ENCODE measurements around the gene FAR1.
A peak's percentile ranks its signal among the peaks of the same experiment; 100 is the strongest.

Gene FAR1

GRCh38 chr11:13661074-13661623, 7.3 kb upstream of the FAR1 start:
- no peak for DNase-seq (ENCODE audit: low spot score in 2 of 2)
- Histone ChIP-seq H3K9me3 (no peaks in the 10 kb centered on the region; the same call in 1 of the 2 replicates), H3K27me3 (ENCODE audit: low read depth) (no peaks in the 10 kb centered on the region), H3K36me3 (replicated peaks) (no peaks in the 10 kb centered on the region), H3K4me1 (no peaks in the 10 kb centered on the region), H3K4me3 (no peak overlapping the region)
- in situ Hi-C loops (cut with MboI; ENCODE audit: low sequenced_read_pairs), result no loop called here

GRCh38 chr11:13663631-13664071, 4.8 kb upstream of the FAR1 start:
- no peaks in the 10 kb centered on the region; the same call in 1 of the 2 replicates for H3K4me1 ChIP-seq
- H3K9me3 ChIP-seq, result peaks cover 2% of the 10 kb centered on the region; the same call in 1 of the 2 replicates
- in situ Hi-C loops (cut with MboI; ENCODE audit: low sequenced_read_pairs), result no loop called here
- no peak for DNase-seq (ENCODE audit: low spot score in 2 of 2)
- H3K4me3 ChIP-seq, result no peak overlapping the region
- no peaks in the 10 kb centered on the region for H3K36me3 ChIP-seq (replicated peaks)
- H3K27me3 ChIP-seq (ENCODE audit: low read depth), result no peaks in the 10 kb centered on the region

- H3K9me3 ChIP-seq, result peaks cover 2% of the 10 kb centered on the region; the same call in 1 of the 2 replicates
- H3K27me3 ChIP-seq (ENCODE audit: low read depth), result no peaks in the 10 kb centered on the region
- no peak for DNase-seq (ENCODE audit: low spot score in 2 of 2)
- H3K4me3 ChIP-seq, result no peak overlapping the region
- in situ Hi-C loops (cut with MboI; ENCODE audit: low sequenced_read_pairs), result no loop called here
- H3K36me3 ChIP-seq (replicated peaks), result no peaks in the 10 kb centered on the region
- H3K4me1 ChIP-seq, result no peaks in the 10 kb centered on the region; the same call in 1 of the 2 replicates
Measured at GRCh38 chr11:13664351-13664750, 4.1 kb upstream of the FAR1 start.

- no peak overlapping the region for H3K4me3 ChIP-seq
- no peaks in the 10 kb centered on the region for H3K27me3 ChIP-seq (ENCODE audit: low read depth)
- H3K4me1 ChIP-seq, result peaks cover 10% of the 10 kb centered on the region
- in situ Hi-C loops (cut with MboI; ENCODE audit: low sequenced_read_pairs), result no loop called here
- H3K9me3 ChIP-seq, result peaks cover 2% of the 10 kb centered on the region; the same call in 1 of the 2 replicates
- no peaks in the 10 kb centered on the region for H3K36me3 ChIP-seq (replicated peaks)
- DNase-seq (ENCODE audit: low spot score in 2 of 2), result no peak
Measured at GRCh38 chr11:13666708-13667107, 1.8 kb upstream of the FAR1 start.

GRCh38 chr11:13667245-13667644, 1.2 kb upstream of the FAR1 start:
- no peak for DNase-seq (ENCODE audit: low spot score in 2 of 2)
- H3K9me3 ChIP-seq, result peaks cover 2% of the 10 kb centered on the region; the same call in 1 of the 2 replicates
- no peaks in the 10 kb centered on the region for H3K36me3 ChIP-seq (replicated peaks)
- no peak overlapping the region for H3K4me3 ChIP-seq
- in situ Hi-C loops (cut with MboI; ENCODE audit: low sequenced_read_pairs), result no loop called here
- H3K27me3 ChIP-seq (ENCODE audit: low read depth), result no peaks in the 10 kb centered on the region
- H3K4me1 ChIP-seq, result peaks cover 13% of the 10 kb centered on the region

GRCh38 chr11:13667795-13668101, 720 bp upstream of the FAR1 start:
- H3K4me1 ChIP-seq, result peaks cover 15% of the 10 kb centered on the region
- H3K9me3 ChIP-seq, result peaks cover 2% of the 10 kb centered on the region; the same call in 1 of the 2 replicates
- H3K4me3 ChIP-seq, result peak overlapping the region; percentile 71
- H3K27me3 ChIP-seq (ENCODE audit: low read depth), result no peaks in the 10 kb centered on the region
- in situ Hi-C loops (cut with MboI; ENCODE audit: low sequenced_read_pairs), result no loop called here
- H3K36me3 ChIP-seq (replicated peaks), result no peaks in the 10 kb centered on the region
- no peak for DNase-seq (ENCODE audit: low spot score in 2 of 2)

- Histone ChIP-seq H3K4me3 (peak overlapping the region; percentile 71), H3K9me3 (peaks cover 2% of the 10 kb centered on the region; the same call in 1 of the 2 replicates), H3K27me3 (ENCODE audit: low read depth) (no peaks in the 10 kb centered on the region), H3K4me1 (peaks cover 19% of the 10 kb centered on the region), H3K36me3 (replicated peaks) (no peaks in the 10 kb centered on the region)
- in situ Hi-C loops (cut with MboI; ENCODE audit: low sequenced_read_pairs), result no loop called here
- DNase-seq (ENCODE audit: low spot score in 2 of 2), result peak; percentile 12 to 57
Measured at GRCh38 chr11:13668957-13669521, 571 bp downstream of the FAR1 start.

- DNase-seq (ENCODE audit: low spot score in 2 of 2), result no peak
Measured at GRCh38 chr11:13669544-13670488, 1.3 kb downstream of the FAR1 start.

GRCh38 chr11:13672576-13673210, 4.2 kb downstream of the FAR1 start:
- Histone ChIP-seq H3K9me3 (no peaks in the 10 kb centered on the region), H3K4me3 (no peak overlapping the region), H3K4me1 (peaks cover 19% of the 10 kb centered on the region), H3K36me3 (replicated peaks) (no peaks in the 10 kb centered on the region), H3K27me3 (ENCODE audit: low read depth) (no peaks in the 10 kb centered on the region)
- in situ Hi-C loops (cut with MboI; ENCODE audit: low sequenced_read_pairs), result no loop called here
- DNase-seq (ENCODE audit: low spot score in 2 of 2), result no peak

More at GRCh38 chr11:13669544-13670488, 1.3 kb downstream of the FAR1 start:
- in situ Hi-C loops (cut with MboI; ENCODE audit: low sequenced_read_pairs), result no loop called here
- H3K9me3 ChIP-seq, result peaks cover 2% of the 10 kb centered on the region; the same call in 1 of the 2 replicates
- H3K4me3 ChIP-seq, result peak overlapping the region; percentile 71
- H3K36me3 ChIP-seq (replicated peaks), result no peaks in the 10 kb centered on the region
- H3K27me3 ChIP-seq (ENCODE audit: low read depth), result no peaks in the 10 kb centered on the region
- H3K4me1 ChIP-seq, result peaks cover 19% of the 10 kb centered on the region

- no peaks in the 10 kb centered on the region for H3K9me3 ChIP-seq
- no peaks in the 10 kb centered on the region for H3K36me3 ChIP-seq (replicated peaks)
- peaks cover 23% of the 10 kb centered on the region for H3K4me1 ChIP-seq
- no peaks in the 10 kb centered on the region for H3K27me3 ChIP-seq (ENCODE audit: low read depth)
- DNase-seq (ENCODE audit: low spot score in 2 of 2), result no peak
- no peak overlapping the region for H3K4me3 ChIP-seq
- in situ Hi-C loops (cut with MboI; ENCODE audit: low sequenced_read_pairs), result no loop called here
Measured at GRCh38 chr11:13674799-13675509, 6.5 kb downstream of the FAR1 start.

GRCh38 chr11:13676576-13676975, 8.1 kb downstream of the FAR1 start:
- H3K4me1 ChIP-seq, result peaks cover 13% of the 10 kb centered on the region
- H3K9me3 ChIP-seq, result no peaks in the 10 kb centered on the region
- no peak for DNase-seq (ENCODE audit: low spot score in 2 of 2)
- H3K4me3 ChIP-seq, result no peak overlapping the region
- in situ Hi-C loops (cut with MboI; ENCODE audit: low sequenced_read_pairs), result no loop called here
- no peaks in the 10 kb centered on the region for H3K36me3 ChIP-seq (replicated peaks)
- no peaks in the 10 kb centered on the region for H3K27me3 ChIP-seq (ENCODE audit: low read depth)

GRCh38 chr11:13679768-13680167, 11.3 kb downstream of the FAR1 start:
- Histone ChIP-seq H3K27me3 (ENCODE audit: low read depth) (no peaks in the 10 kb centered on the region), H3K36me3 (replicated peaks) (no peaks in the 10 kb centered on the region), H3K9me3 (no peaks in the 10 kb centered on the region), H3K4me3 (no peak overlapping the region), H3K4me1 (peaks cover 10% of the 10 kb centered on the region)
- no peak for DNase-seq (ENCODE audit: low spot score in 2 of 2)
- in situ Hi-C loops (cut with MboI; ENCODE audit: low sequenced_read_pairs), result no loop called here
